GM04503 (cell line): ENCODE results near the gene EFHC1.

Experiments used
- DNase-seq: peaks from one replicate; pipeline ENCODE4 v3.0.0-alpha.2; 2012; ENCODE audit warnings: low read depth

EFHC1 gene

GRCh38 chr6:52540286-52540902, 120.3 kb downstream of the EFHC1 start:
- no peak for DNase-seq

- no peak for DNase-seq
Measured at GRCh38 chr6:52541135-52541534, 121.0 kb downstream of the EFHC1 start.

DNA sequence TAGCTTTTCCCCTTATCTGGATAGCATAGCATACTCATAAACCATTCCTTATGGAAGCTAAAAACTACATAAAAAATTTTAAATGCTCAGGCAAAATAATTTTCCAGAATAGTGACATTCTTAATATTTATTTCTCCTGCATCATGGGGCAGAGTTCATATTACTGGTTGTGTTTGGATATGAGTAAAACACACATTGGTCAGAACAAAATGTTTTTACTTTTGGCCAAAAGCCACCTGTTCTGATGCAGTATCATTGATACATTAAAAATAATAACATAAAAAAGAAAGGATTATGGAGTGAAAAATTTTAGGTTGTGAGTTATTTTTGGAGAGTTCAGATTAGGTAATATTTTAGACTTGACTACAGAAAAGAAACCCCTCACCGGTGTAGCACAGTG, 123.1 kb downstream of the EFHC1 start:
- DNase-seq: no peak

DNA sequence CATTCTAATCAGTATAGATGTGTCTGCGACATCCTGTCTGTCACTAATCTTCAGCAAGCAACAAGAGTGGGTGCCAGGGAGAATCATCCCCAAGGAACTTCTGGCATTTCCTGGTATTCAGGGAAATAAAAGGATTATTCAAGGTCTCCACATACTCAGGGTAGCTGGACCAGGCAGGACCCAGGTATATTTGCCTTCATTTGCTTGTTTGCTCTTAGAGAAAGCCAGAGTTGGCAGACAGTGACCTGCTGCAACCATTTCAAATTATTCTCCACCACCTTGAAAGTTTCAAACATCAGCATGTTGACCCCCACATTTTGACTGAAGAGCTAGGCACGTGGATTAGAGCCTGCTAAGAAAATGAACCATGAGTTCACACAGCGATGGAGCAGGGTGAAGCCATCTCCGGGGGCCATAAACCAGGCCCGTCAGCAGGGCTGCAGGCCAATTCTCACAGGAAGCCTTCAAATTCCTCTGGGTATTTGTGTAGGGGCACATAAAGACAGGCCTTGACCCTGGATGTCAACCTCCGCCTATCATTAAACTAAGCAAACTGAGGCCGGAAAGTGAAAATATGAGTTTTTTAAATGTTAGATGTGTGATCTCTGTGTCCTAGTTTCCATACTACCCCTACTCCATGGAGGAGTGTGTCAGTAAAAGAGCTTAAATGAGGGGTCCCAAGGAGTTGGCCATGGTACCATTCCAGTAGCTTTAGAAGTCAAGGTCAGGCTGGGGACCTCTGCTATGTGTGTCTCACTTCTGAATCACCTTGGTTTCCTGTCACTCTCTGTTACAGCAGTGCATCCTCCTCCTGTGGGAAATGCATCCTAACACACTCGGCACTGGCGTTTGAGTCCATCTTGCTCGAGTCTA, 123.8 kb downstream of the EFHC1 start:
- no peak for DNase-seq

DNA sequence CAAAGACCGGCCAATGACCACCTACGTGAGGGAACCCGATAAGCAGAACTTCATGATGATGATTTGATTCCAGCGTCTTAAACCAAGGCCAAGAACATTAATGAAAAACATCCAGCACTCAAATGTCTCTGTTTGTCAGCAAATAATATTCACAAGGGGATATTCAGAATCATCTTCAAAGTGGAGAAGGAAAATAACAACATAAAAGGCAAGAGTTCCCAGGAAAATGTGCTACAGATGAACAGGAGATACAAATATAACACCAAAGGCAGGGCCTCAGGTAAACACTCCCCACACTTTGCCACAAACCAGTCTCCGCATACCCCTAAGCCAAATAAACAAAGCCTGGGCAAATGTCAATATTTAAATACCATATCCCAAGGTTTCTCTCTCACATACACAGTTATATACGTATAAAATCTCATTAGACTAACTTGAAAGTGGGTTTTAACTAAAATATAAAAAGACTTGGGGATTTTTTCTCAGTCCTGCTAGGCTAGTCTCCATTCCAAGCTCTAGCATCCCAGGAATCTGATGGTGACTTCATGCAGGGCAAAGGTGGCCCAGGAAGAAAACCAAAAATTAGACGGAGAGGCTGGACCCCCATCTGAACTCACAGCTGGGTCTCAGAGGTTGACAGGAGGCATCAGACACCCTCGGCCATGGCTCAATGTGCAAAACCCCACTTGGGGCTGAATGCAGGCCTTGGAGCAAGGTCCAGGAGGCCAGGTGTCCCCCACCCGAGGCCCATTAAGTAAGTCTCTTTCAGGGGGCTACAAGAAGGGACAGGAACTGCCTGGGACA, 124.7 kb downstream of the EFHC1 start:
- DNase-seq: no peak

- no peak for DNase-seq
Measured at GRCh38 chr6:52545406-52546119, 125.4 kb downstream of the EFHC1 start.

GRCh38 chr6:52546192-52546591, 126.0 kb downstream of the EFHC1 start:
- no peak for DNase-seq

GRCh38 chr6:52546678-52547077, 126.5 kb downstream of the EFHC1 start:
- DNase-seq: no peak

DNA sequence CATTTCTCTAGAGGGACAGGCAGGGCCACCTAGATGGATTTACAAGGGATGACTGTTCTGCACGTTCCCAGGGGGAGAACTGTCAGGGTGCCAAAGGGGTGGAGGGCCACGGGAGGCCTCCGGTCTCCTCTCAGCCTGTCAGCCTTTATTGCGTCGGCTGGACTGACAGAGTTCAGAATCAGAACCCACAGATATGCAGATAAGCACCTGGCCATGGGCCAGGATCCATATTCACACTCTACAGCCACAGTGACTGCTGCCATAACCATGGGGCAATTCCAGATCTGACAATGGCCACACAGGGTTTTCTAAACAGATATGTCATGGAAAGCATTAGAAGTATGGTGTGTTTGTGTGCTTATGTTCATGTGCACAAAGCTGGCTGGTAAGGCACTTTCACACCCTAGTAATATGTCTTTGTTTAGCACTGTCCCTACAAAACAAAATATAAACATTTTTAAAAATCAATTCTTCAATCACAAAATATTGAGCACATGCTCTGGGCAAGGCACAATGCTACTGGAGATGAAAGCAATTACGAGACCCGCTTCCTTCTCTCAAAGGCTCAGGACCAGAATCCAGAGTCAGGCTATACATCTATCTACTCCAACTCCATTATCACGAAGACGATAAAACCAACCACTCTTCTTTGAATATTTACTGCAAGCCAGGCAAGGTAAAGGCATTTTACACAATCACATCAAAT, 127.7 kb downstream of the EFHC1 start:
- DNase-seq: no peak

DNA sequence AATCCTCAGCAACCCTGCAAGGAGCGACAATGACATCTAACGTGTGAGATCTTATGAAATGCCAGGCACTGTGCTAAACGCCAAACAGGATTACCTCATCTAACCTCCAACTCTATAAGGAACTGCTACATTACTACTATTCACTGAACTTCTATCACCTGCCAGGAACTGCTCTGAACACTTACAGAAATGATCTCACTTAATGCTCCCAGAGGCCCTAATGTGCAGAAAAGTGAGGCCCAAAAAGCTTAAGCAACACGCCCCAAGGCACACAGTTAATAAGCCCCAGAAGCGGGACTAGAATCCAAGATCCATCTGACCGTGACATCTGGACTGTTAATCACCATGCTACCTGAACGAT, 128.2 kb downstream of the EFHC1 start:
- no peak for DNase-seq

DNA sequence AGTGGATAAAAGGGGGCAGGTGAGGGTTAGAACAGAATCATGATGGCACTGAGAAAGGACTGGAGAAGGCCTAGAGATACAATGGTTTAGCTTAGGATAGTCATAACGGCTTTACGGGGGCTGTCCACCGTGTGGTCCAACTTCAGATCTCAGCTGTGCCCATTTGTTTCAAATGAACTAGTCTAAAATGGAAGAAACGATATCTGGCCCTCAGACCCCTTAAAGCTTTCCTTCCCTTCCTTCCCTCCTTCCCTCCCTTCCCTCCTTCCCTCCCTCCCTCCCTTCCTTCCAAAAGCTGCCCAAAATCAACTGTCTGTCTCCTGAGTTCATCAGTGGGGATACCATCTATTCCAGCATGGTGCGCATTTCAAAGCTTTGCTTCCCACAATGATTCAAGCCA, 128.9 kb downstream of the EFHC1 start:
- DNase-seq: no peak

DNA sequence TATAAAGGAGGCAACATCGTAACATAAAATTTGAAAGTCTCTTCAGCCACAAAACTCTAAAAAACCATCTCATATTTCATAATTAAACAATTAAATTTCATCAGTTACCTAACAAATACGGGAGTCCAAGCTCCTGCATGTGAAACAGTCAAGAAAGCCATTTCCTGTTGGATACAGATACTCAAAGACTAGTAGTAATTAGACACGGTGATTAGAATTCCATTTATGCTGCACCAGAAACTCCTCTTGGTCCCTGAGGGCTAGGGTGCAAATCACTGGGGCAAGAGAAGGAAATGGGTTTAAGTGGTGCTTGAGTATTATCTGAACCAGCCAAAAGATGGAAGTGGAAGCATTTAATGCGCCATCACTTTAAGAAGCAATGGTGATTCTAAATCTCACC, 129.3 kb downstream of the EFHC1 start:
- DNase-seq: no peak

- no peak for DNase-seq
Measured at GRCh38 chr6:52550014-52550575, 130.0 kb downstream of the EFHC1 start.

- no peak for DNase-seq
Measured at GRCh38 chr6:52550870-52551269, 130.7 kb downstream of the EFHC1 start.

GRCh38 chr6:52551483-52552277, 131.5 kb downstream of the EFHC1 start:
- no peak for DNase-seq

DNA sequence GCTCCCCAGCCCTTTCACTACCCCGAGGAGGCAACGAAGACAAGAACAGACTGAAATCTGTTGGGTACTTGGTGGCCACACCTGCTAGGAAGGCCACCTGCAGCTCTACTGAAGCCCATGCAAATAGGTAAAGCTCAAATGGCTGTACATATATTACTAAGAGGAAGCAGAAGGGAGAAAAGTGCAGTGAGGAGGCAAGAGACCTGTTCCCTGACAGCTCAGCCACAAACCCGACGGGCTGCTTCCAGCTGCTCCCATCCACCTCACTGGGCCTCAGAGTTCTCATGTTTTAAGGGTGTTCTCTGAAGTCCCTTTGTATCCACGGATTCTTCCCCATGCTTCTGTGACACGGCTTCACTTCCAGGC, 132.1 kb downstream of the EFHC1 start:
- DNase-seq: no peak

DNA sequence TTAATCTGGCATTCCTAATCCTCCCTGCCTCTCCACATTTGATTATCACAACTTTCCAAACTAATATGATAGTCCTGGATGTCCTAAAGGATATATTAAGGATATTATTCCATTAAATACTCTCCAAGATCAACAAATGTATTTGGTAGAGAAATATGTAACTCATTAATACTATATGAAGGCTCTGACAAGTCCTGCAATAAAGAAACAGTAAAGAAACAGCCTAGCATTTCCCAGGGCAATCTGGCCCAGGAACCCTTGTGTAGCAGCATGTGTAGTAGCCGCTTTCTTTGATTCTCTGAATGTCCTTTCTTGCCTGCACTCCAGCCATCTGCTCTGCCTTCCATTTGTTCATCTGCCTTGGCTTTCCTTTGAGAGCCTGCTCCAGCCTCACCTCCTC, 133.0 kb downstream of the EFHC1 start:
- DNase-seq: no peak

GRCh38 chr6:52553719-52554118, 133.6 kb downstream of the EFHC1 start:
- DNase-seq: no peak

DNA sequence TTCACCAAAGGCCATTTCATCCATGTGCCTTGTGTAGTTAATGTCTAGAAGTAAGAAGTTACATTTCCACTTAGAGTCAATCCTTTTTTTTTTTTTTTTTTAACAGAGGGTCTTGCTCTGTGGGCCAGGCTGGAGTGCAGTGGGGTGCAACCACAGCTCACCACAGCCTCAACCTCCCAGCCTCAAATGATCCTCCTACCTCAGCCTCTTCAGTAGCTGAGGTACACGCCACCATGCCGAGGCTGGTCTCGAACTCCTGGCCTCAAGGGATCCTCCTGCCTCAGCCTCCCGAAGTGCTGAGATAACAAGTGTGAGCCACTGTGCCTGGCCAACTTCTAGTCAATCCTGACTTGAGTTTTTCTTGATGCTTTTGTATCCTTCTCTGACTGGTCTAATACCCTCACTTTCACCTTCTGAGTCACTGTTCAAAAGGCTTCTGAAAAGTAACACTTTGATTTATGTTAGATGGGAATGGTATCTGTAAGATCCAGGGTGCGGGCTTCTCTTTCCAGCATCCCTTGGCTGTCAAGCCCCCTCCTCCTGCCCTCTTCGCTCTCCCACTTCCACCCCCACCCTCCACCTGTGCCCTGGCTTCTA, 134.6 kb downstream of the EFHC1 start:
- no peak for DNase-seq
